K562 (cell line): ENCODE data around the gene NR1H3. TPM values are rescaled to one million over a fixed set of nuclear protein-coding genes. Genes with fewer than 3 reads are reported as not detected.

Experiments used
- ATAC-seq: fragments of 200-7000 bp; cut with Tn5 transposase; 3 replicates; pipeline ENCODE4 v1.9.1; 2020; ENCODE audit warnings: moderate library complexity
- BruUV-seq: library from RNA; stranded (reverse); fragments of 400-500 nt; replicated peaks from 2 replicates; lab custom pipeline; 2021; lab: Mats Ljungman, UMichigan
- CTCF ChIA-PET: fragments of 300-600 bp; formaldehyde crosslinking; extraction: SDS; loops from one replicate; lab custom pipeline; 2021; ENCODE audit warnings: low intra/inter-chr PET ratio; lab: Yijun Ruan, JAX
- POLR2A ChIA-PET: fragments of 300-600, 350-650 bp; sonication (Branson Sonifier 250); formaldehyde crosslinking; extraction: SDS; loops from one replicate; lab custom pipeline; 2021; ENCODE audit warnings: antibody characterized with exemption, inconsistent platforms; lab: Yijun Ruan, JAX
- DNase-seq, 4 experiments: peaks; one replicate each; pipeline versions ENCODE4 v3.0.0 to v3.0.0-alpha.2; 2011 to 2018; ENCODE audit warnings: low spot score in 3 of 4, mixed read lengths in 3 of 4; ENCODE audit errors: extremely low read depth in 1 of 4
- FAIRE-seq: peaks from 2 replicates; lab custom pipeline; 2011; peaks lifted over from hg19 to GRCh38; lab: Jason Lieb, UNC
- H2AFZ ChIP-seq: 2 replicates; pipeline ENCODE4 v1.6.0; 2011; ENCODE audit warnings: low read depth, low read length, control low read depth, inconsistent platforms
- H3K27ac ChIP-seq: fragments of 200-600 bp; 3 replicates; pipeline ENCODE4 v1.8.0; 2011; ENCODE audit warnings: low read depth, mild to moderate bottlenecking, control low read depth, inconsistent platforms, low read length, moderate library complexity, mixed read lengths; ENCODE audit errors: extremely low read depth
- H3K27me3 ChIP-seq, 2 experiments: fragments of 300-600 bp in 1 of 2; 2 replicates in 1 of 2; 3 replicates in 1 of 2; pipeline versions ENCODE4 v1.6.0 to v1.8.0; 2011; ENCODE audit warnings: inconsistent platforms in 2 of 2, low read length in 2 of 2, mild to moderate bottlenecking in 1 of 2, mixed read lengths in 1 of 2, moderate library complexity in 1 of 2; ENCODE audit not compliant: control insufficient read depth in 2 of 2, insufficient read depth in 2 of 2
- H3K36me3 ChIP-seq: fragments of 300-600 bp; 3 replicates; pipeline ENCODE4 v1.8.0; 2011; ENCODE audit warnings: mild to moderate bottlenecking, low read length, inconsistent platforms; ENCODE audit not compliant: control insufficient read depth, insufficient read depth
- H3K4me1 ChIP-seq, 2 experiments: fragments of 200-600 bp in 1 of 2; replicated peaks in 1 of 2; 2 replicates in 1 of 2; 3 replicates in 1 of 2; pipeline versions ENCODE4 v1.5.1 to v1.8.0; 2011; ENCODE audit warnings: inconsistent platforms in 2 of 2, low read length in 2 of 2, mild to moderate bottlenecking in 1 of 2, mixed read lengths in 1 of 2, moderate library complexity in 1 of 2; ENCODE audit not compliant: control insufficient read depth in 2 of 2, insufficient read depth in 2 of 2
- H3K4me2 ChIP-seq: 2 replicates; pipeline ENCODE4 v1.6.1; 2011; ENCODE audit warnings: low read length, control low read depth, inconsistent platforms, mixed read lengths; ENCODE audit not compliant: insufficient read depth
- H3K4me3 ChIP-seq: fragments of 200-600 bp; sonication (generic), shearing (Covaris generic); 2 replicates; pipeline ENCODE4 v1.5.1; 2016; ENCODE audit warnings: control low read depth, inconsistent platforms
- H3K79me2 ChIP-seq: fragments of 200-600 bp; 3 replicates; pipeline ENCODE4 v1.8.0; 2011; ENCODE audit warnings: low read length, inconsistent platforms; ENCODE audit not compliant: control insufficient read depth, insufficient read depth
- H3K9ac ChIP-seq, 2 experiments: 2 replicates each; pipeline versions ENCODE4 v1.6.0 to v1.6.1; 2011; ENCODE audit warnings: low read depth in 2 of 2, low read length in 2 of 2, control low read depth in 1 of 2, inconsistent platforms in 1 of 2, mild to moderate bottlenecking in 1 of 2, mixed read lengths in 1 of 2; ENCODE audit not compliant: insufficient read depth in 1 of 2
- H3K9me1 ChIP-seq: one replicate; pipeline ENCODE4 v1.6.0; 2011; ENCODE audit warnings: inconsistent platforms, mild to moderate bottlenecking, low read length, moderate library complexity; ENCODE audit not compliant: control insufficient read depth, insufficient read depth
- H3K9me3 ChIP-seq: replicated peaks from 2 replicates; pipeline ENCODE4 v1.5.1; 2011; ENCODE audit warnings: low read depth, low read length, inconsistent platforms; ENCODE audit not compliant: control insufficient read depth, insufficient read depth
- H4K20me1 ChIP-seq: replicated peaks from 2 replicates; pipeline ENCODE4 v1.6.1; 2011; ENCODE audit warnings: low read length, inconsistent platforms, mixed read lengths; ENCODE audit not compliant: control insufficient read depth, insufficient read depth
- FOXK2 ChIP-seq, 2 experiments: fragments of 450-650 bp; IDR thresholded peaks in 1 of 2; conservative IDR thresholded peaks in 1 of 2; 2 replicates each; pipeline ENCODE4 v1.6.1; 2016; ENCODE audit warnings: low read depth in 2 of 2, mild to moderate bottlenecking in 1 of 2
- KAT2B ChIP-seq: IDR thresholded peaks from one replicate; pipeline ENCODE4 v1.6.1; 2012; ENCODE audit warnings: low read depth, mild to moderate bottlenecking, control low read depth, inconsistent platforms, low read length, moderate library complexity
- PML ChIP-seq: IDR thresholded peaks from 2 replicates; pipeline ENCODE4 v1.6.1; 2012; ENCODE audit warnings: low read length, inconsistent platforms
- RAD21 ChIP-seq, 2 experiments: fragments of 250-450 bp in 1 of 2; fragments of 450-650 bp in 1 of 2; sonication (Bioruptor Pico) in 1 of 2; formaldehyde crosslinking in 1 of 2; IDR thresholded peaks in 1 of 2; conservative IDR thresholded peaks in 1 of 2; 2 replicates each; pipeline versions ENCODE4 v1.4.0 to v1.8.0; 2020 to 2022; ENCODE audit warnings: mild to moderate bottlenecking in 2 of 2, moderate library complexity in 1 of 2
- RNF2 ChIP-seq: sonication (generic); IDR thresholded peaks from 2 replicates; pipeline ENCODE4 v1.6.1; 2016
- ZNF354B ChIP-seq: fragments of 250-450 bp; sonication (Bioruptor Pico); IDR thresholded peaks from 2 replicates; pipeline ENCODE4 v1.4.0; 2020
- ZNF586 ChIP-seq: fragments of 450-650 bp; formaldehyde crosslinking; conservative IDR thresholded peaks from 2 replicates; pipeline ENCODE4 v1.4.0; 2020; ENCODE audit warnings: mild to moderate bottlenecking, moderate library complexity
- WGBS: fragments of 100-300 bp; shearing (Covaris generic); methylation state at CpG from one replicate; pipeline ENCODE4 v1.1.6; 2016; ENCODE audit warnings: low coverage, mixed read lengths; ENCODE audit not compliant: insufficient coverage; ENCODE audit errors: missing lambda C conversion rate; 5-methylcytosine and 5-hydroxymethylcytosine counted together
- in situ Hi-C: fragments of 300-500 bp; cut with MboI; formaldehyde crosslinking; loops from 4 replicates; pipeline ENCODE4 v1.15.0; 2018; ENCODE audit warnings: inconsistent platforms, mixed read lengths
- intact Hi-C: fragments of 100-400 bp; cut with micrococcal nuclease; formaldehyde crosslinking; loops from 2 replicates; pipeline ENCODE4 v1.14.2; 2022
- polyA plus RNA-seq, 8 experiments: library from polyadenylated mRNA; depleted of rRNA in 4 of 8; stranded (reverse) in 5 of 8; unstranded in 3 of 8; fragments of >200 nt; fragmentation: Nextera tagmentation in 2 of 8; fragmentation: Illumina TruSeq in 1 of 8; extraction: Ambion mirVana in 2 of 8; extraction: Trizol in 1 of 8; gene quantifications; 2 replicates each; pipeline versions ENCODE4 v1.2.1 to v1.2.3, GENCODE V29; 2011 to 2014; ENCODE audit warnings: inconsistent platforms in 1 of 8, missing spikeins in 1 of 8
- total RNA-seq, 7 experiments: library from RNA; depleted of rRNA in 6 of 7; stranded (reverse); fragments of >200 nt in 6 of 7; fragmentation: Illumina TruSeq in 2 of 7; extraction: Trizol in 2 of 7; gene quantifications; 2 replicates each; pipeline versions ENCODE4 v1.2.1 to v1.2.3, GENCODE V29; 2011 to 2021; ENCODE audit warnings: low replicate concordance in 1 of 7
- TF ChIP-seq, protein P1 (sequence below), 2 experiments: fragments of 450-650 bp; IDR thresholded peaks; 2 replicates each; pipeline ENCODE4 v1.6.1; 2016
- TF ChIP-seq, protein P2 (sequence below): fragments of 450-650 bp; formaldehyde crosslinking; IDR thresholded peaks from 2 replicates; pipeline ENCODE4 v1.4.0; 2020; ENCODE audit warnings: mild to moderate bottlenecking, moderate library complexity
- TF ChIP-seq, protein P3 (sequence below): fragments of 250-450 bp; sonication (Bioruptor Pico); IDR thresholded peaks from 2 replicates; pipeline ENCODE4 v1.8.0; 2022; ENCODE audit warnings: inconsistent platforms

NR1H3 gene
- total and polyA plus RNA-seq, 9 of the 15 experiments (the other 6 are each of a cell fraction or from before 2014, with no cell fraction given) = 8.2 to 26.0 (median 11.9) TPM

DNA sequence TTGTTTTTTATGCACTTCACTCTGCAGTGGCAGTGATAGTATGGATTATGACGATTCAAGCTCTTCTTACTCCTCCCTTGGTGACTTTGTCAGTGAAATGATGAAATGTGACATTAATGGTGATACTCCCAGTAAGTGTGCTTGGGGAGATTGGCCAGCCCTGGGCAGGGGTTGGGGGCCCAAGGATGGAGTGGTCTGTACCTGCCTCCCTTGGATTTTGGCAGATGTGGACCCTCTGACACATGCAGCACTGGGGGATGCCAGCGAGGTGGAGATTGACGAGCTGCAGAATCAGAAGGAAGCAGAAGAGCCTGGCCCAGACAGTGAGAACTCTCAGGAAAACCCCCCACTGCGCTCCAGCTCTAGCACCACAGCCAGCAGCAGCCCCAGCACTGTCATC lies 26.4 kb downstream of the NR1H3 start:
- no peaks in the 10 kb centered on the region for H3K27me3 ChIP-seq
- no peak for DNase-seq
- no peak for FAIRE-seq
- H3K9ac ChIP-seq = no peak overlapping the region
- H3K27ac ChIP-seq = no peak overlapping the region
- CTCF ChIA-PET = no interaction called here
- no peaks in the 10 kb centered on the region for H4K20me1 ChIP-seq
- TSS peak; percentile 27 for BruUV-seq
- WGBS = 98% methylated on average over 4 of the region's 4 CpGs
- H3K4me3 ChIP-seq = no peak overlapping the region
- no peak for ATAC-seq
- H3K4me1 ChIP-seq = no peaks in the 10 kb centered on the region
- no peaks in the 10 kb centered on the region for H3K9me3 ChIP-seq
- no peak overlapping the region for H2AFZ ChIP-seq
- no peaks in the 10 kb centered on the region for H3K79me2 ChIP-seq
- intact Hi-C loops = no loop called here
- no peak overlapping the region for H3K4me2 ChIP-seq
- in situ Hi-C loops = no loop called here
- H3K9me1 ChIP-seq = no peaks in the 10 kb centered on the region
- POLR2A ChIA-PET = interaction anchor here (1.2 to 2.3 kb wide), 2 partner anchors 11 to 13 kb away, joined by 3 to 9 read pairs; partner anchors contain the start of gene MADD
- TF ChIP-seq PML = no peak
- H3K36me3 ChIP-seq = peaks cover 89% of the 10 kb centered on the region

DNA sequence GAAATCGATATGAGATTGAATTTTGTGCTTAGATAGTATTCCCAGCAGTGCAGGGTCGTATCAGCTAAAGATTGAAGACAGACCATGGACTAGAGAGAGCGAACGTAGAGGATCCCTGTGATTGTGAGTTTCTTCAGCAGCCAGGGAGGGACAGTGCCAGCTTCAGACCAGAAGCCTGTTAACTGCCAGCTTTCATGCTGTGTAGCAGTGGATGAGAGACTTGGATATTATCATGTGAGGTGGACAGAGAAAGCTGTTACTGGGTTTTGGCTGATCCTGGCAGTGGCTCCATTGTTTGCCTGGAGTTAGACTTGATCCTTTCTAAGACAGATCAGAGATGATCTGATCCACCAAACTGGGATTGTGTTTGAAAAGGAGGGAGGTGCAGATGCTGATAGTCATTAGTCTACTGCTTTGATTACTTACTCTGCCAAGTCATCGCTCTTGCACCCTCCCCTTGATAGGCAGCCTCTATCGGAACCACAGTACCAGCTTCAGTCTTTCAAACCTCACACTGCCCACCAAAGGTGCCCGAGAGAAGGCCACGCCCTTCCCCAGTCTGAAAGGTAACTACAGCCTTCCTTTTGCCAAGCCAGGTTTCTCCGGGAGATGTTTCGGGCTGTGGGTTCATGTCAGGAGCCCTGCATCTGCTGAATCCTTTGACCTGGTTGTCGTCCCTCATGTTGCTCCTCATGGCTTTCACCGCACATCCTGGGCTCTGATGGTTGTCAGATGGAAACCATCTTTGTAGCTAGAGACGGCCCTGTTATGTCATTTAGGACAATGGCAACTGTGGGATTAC lies 28.4 kb downstream of the NR1H3 start:
- POLR2A ChIA-PET = interaction anchor here (0.5 to 1.2 kb wide), 3 partner anchors 10 to 125 kb away, joined by 3 to 6 read pairs (median 4); no protein-coding TSS in a partner anchor
- H3K9ac ChIP-seq = no peak overlapping the region
- H3K79me2 ChIP-seq = no peaks in the 10 kb centered on the region
- in situ Hi-C loops (no loop called here), intact Hi-C loops (no loop called here)
- no peaks in the 10 kb centered on the region for H3K9me3 ChIP-seq
- no peak overlapping the region for H3K4me2 ChIP-seq
- H2AFZ ChIP-seq = no peak overlapping the region
- no TSS peak for BruUV-seq
- ATAC-seq = no peak
- CTCF ChIA-PET = no interaction called here
- DNase-seq = no peak
- no peak for FAIRE-seq
- H3K4me3 ChIP-seq = no peak overlapping the region
- H3K4me1 ChIP-seq = no peaks in the 10 kb centered on the region
- H3K9me1 ChIP-seq = no peaks in the 10 kb centered on the region
- no peaks in the 10 kb centered on the region for H4K20me1 ChIP-seq
- H3K36me3 ChIP-seq = peaks cover 90% of the 10 kb centered on the region
- H3K27ac ChIP-seq = no peak overlapping the region
- H3K27me3 ChIP-seq = no peaks in the 10 kb centered on the region
- WGBS = 94% methylated on average over 13 of the region's 13 CpGs
- TF ChIP-seq FOXK2 (conservative IDR thresholded peaks at IDR 0.05 in 1 of 2, IDR thresholded peaks at IDR 0.05 in 1 of 2; ENCODE audit: low read depth in 2 of 2) (no peak), RNF2 (no peak), ZNF354B (CRISPR knock-in tag) (no peak), ZNF586 (CRISPR knock-in tag) (no peak), RAD21 (CRISPR knock-in tag; conservative IDR thresholded peaks at IDR 0.05 in 1 of 2, IDR thresholded peaks at IDR 0.05 in 1 of 2) (no peak), KAT2B (no peak)
- TF ChIP-seq, protein P1, sequence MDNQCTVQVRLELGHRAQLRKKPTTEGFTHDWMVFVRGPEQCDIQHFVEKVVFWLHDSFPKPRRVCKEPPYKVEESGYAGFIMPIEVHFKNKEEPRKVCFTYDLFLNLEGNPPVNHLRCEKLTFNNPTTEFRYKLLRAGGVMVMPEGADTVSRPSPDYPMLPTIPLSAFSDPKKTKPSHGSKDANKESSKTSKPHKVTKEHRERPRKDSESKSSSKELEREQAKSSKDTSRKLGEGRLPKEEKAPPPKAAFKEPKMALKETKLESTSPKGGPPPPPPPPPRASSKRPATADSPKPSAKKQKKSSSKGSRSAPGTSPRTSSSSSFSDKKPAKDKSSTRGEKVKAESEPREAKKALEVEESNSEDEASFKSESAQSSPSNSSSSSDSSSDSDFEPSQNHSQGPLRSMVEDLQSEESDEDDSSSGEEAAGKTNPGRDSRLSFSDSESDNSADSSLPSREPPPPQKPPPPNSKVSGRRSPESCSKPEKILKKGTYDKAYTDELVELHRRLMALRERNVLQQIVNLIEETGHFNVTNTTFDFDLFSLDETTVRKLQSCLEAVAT (IDR thresholded peaks at IDR 0.05) = no peak
- TF ChIP-seq, protein P2, sequence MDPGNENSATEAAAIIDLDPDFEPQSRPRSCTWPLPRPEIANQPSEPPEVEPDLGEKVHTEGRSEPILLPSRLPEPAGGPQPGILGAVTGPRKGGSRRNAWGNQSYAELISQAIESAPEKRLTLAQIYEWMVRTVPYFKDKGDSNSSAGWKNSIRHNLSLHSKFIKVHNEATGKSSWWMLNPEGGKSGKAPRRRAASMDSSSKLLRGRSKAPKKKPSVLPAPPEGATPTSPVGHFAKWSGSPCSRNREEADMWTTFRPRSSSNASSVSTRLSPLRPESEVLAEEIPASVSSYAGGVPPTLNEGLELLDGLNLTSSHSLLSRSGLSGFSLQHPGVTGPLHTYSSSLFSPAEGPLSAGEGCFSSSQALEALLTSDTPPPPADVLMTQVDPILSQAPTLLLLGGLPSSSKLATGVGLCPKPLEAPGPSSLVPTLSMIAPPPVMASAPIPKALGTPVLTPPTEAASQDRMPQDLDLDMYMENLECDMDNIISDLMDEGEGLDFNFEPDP (CRISPR knock-in tag) = no peak
- TF ChIP-seq, protein P3, sequence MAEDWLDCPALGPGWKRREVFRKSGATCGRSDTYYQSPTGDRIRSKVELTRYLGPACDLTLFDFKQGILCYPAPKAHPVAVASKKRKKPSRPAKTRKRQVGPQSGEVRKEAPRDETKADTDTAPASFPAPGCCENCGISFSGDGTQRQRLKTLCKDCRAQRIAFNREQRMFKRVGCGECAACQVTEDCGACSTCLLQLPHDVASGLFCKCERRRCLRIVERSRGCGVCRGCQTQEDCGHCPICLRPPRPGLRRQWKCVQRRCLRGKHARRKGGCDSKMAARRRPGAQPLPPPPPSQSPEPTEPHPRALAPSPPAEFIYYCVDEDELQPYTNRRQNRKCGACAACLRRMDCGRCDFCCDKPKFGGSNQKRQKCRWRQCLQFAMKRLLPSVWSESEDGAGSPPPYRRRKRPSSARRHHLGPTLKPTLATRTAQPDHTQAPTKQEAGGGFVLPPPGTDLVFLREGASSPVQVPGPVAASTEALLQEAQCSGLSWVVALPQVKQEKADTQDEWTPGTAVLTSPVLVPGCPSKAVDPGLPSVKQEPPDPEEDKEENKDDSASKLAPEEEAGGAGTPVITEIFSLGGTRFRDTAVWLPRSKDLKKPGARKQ (CRISPR knock-in tag) = no peak
